ENCODE measurements around the gene PLCD3. TPM values are rescaled to one million over a fixed set of nuclear protein-coding genes. Genes with fewer than 3 reads are reported as not detected.
A peak's percentile ranks its signal among the peaks of the same experiment; 100 is the strongest.

PLCD3 gene
- polyA plus RNA-seq, 4 donors = 7.8 to 23.1 (median 11.2) TPM

GRCh38 chr17:45146890-45147580 is 14.7 kb upstream of the PLCD3 start:
- Histone ChIP-seq H3K9me3 (ENCODE audit: control insufficient read depth in 2 of 2, insufficient read depth in 1 of 2, low read depth in 1 of 2, low read length in 1 of 2) (no peaks in the 10 kb centered on the region), H3K36me3 (ENCODE audit: control insufficient read depth in 3 of 3, insufficient read depth in 2 of 3, low read depth in 1 of 3, low read length in 3 of 3) (peaks cover 0 to 12% (median 0%) of the 10 kb centered on the region in 3 donors), H3K4me1 (ENCODE audit: control insufficient read depth in 3 of 3, insufficient read depth in 2 of 3, low read depth in 1 of 3, low read length in 2 of 3) (peaks cover 3 to 45% (median 10%) of the 10 kb centered on the region in 3 donors), H3K27ac (ENCODE audit: low read depth in 1 of 3, low read length in 2 of 3) (peak overlapping the region; percentile 79 to 99 (median 94)), H3K4me3 (ENCODE audit: low read depth in 1 of 3, low read length in 3 of 3) (peak overlapping the region; percentile 56 to 71 (median 68)), H3K27me3 (ENCODE audit: control insufficient read depth in 3 of 3, insufficient read depth in 3 of 3, low read length in 3 of 3) (no peaks in the 10 kb centered on the region)
- 3 to 8% (median 3%) methylated on average over 29 of the region's 29 CpGs for WGBS, 3 donors
- FAIRE-seq = no peak
- peak; percentile 90 to 97 for DNase-seq

- DNase-seq (no peak), FAIRE-seq (no peak)
- H3K36me3 ChIP-seq (ENCODE audit: control insufficient read depth in 3 of 3, insufficient read depth in 2 of 3, low read depth in 1 of 3, low read length in 3 of 3) = peaks cover 0 to 12% (median 0%) of the 10 kb centered on the region in 3 donors
- H3K27me3 ChIP-seq (ENCODE audit: control insufficient read depth in 3 of 3, insufficient read depth in 3 of 3, low read length in 3 of 3) = no peaks in the 10 kb centered on the region
- H3K4me1 ChIP-seq (ENCODE audit: control insufficient read depth in 3 of 3, insufficient read depth in 2 of 3, low read depth in 1 of 3, low read length in 2 of 3) = peaks cover 3 to 40% (median 7%) of the 10 kb centered on the region in 3 donors
- no peak overlapping the region for H3K4me3 ChIP-seq (ENCODE audit: low read depth in 1 of 3, low read length in 3 of 3)
- 53 to 75% (median 54%) methylated on average over 4 of the region's 4 CpGs for WGBS, 3 donors
- peak overlapping the region; percentile 72 to 99 (median 94) for H3K27ac ChIP-seq (ENCODE audit: low read depth in 1 of 3, low read length in 2 of 3)
- H3K9me3 ChIP-seq (ENCODE audit: control insufficient read depth in 2 of 2, insufficient read depth in 1 of 2, low read depth in 1 of 2, low read length in 1 of 2) = no peaks in the 10 kb centered on the region
Observed at GRCh38 chr17:45146592-45146889, 14.2 kb upstream of the PLCD3 start.

- H3K4me1 ChIP-seq (ENCODE audit: control insufficient read depth in 3 of 3, insufficient read depth in 2 of 3, low read depth in 1 of 3, low read length in 2 of 3) = peaks cover 0 to 37% (median 3%) of the 10 kb centered on the region in 3 donors
- H3K9me3 ChIP-seq (ENCODE audit: control insufficient read depth in 2 of 2, insufficient read depth in 1 of 2, low read depth in 1 of 2, low read length in 1 of 2) = no peaks in the 10 kb centered on the region
- H3K4me3 ChIP-seq (ENCODE audit: low read depth in 1 of 3, low read length in 3 of 3) = no peak overlapping the region
- 84 to 89% (median 88%) methylated on average over 10 of the region's 10 CpGs for WGBS, 3 donors
- H3K27me3 ChIP-seq (ENCODE audit: control insufficient read depth in 3 of 3, insufficient read depth in 3 of 3, low read length in 3 of 3) = no peaks in the 10 kb centered on the region
- H3K36me3 ChIP-seq (ENCODE audit: control insufficient read depth in 3 of 3, insufficient read depth in 2 of 3, low read depth in 1 of 3, low read length in 3 of 3) = peaks cover 0 to 12% (median 0%) of the 10 kb centered on the region in 3 donors
- peak overlapping the region; percentile 72 to 99 (median 94) for H3K27ac ChIP-seq (ENCODE audit: low read depth in 1 of 3, low read length in 2 of 3)
- FAIRE-seq (no peak), DNase-seq (no peak)
Observed at GRCh38 chr17:45146166-45146565, 13.9 kb upstream of the PLCD3 start.

GRCh38 chr17:45145035-45145389 is 12.7 kb upstream of the PLCD3 start:
- H3K36me3 ChIP-seq (ENCODE audit: control insufficient read depth in 3 of 3, insufficient read depth in 2 of 3, low read depth in 1 of 3, low read length in 3 of 3) = peaks cover 0 to 14% (median 0%) of the 10 kb centered on the region in 3 donors
- H3K27ac ChIP-seq (ENCODE audit: low read depth in 1 of 3, low read length in 2 of 3) = peak overlapping the region; percentile 86
- 37 to 66% (median 39%) methylated on average over 8 of the region's 8 CpGs for WGBS, 3 donors
- no peaks in the 10 kb centered on the region for H3K9me3 ChIP-seq (ENCODE audit: control insufficient read depth in 2 of 2, insufficient read depth in 1 of 2, low read depth in 1 of 2, low read length in 1 of 2)
- H3K4me1 ChIP-seq (ENCODE audit: control insufficient read depth in 3 of 3, insufficient read depth in 2 of 3, low read depth in 1 of 3, low read length in 2 of 3) = peaks cover 0 to 32% (median 0%) of the 10 kb centered on the region in 3 donors
- H3K27me3 ChIP-seq (ENCODE audit: control insufficient read depth in 3 of 3, insufficient read depth in 3 of 3, low read length in 3 of 3) = no peaks in the 10 kb centered on the region
- peak in 1 of 2 donors; percentile 22 for DNase-seq
- FAIRE-seq = no peak
- H3K4me3 ChIP-seq (ENCODE audit: low read depth in 1 of 3, low read length in 3 of 3) = peak overlapping the region in 2 of 3 donors; percentile 47 to 51

GRCh38 chr17:45144199-45145034 is 12.1 kb upstream of the PLCD3 start:
- H3K36me3 ChIP-seq (ENCODE audit: control insufficient read depth in 3 of 3, insufficient read depth in 2 of 3, low read depth in 1 of 3, low read length in 3 of 3) = peaks cover 0 to 16% (median 0%) of the 10 kb centered on the region in 3 donors
- peak overlapping the region; percentile 47 to 51 (median 51) for H3K4me3 ChIP-seq (ENCODE audit: low read depth in 1 of 3, low read length in 3 of 3)
- no peak for FAIRE-seq
- 11 to 14% (median 12%) methylated on average over 49 to 71 of the region's 71 CpGs for WGBS, 3 donors
- no peaks in the 10 kb centered on the region for H3K27me3 ChIP-seq (ENCODE audit: control insufficient read depth in 3 of 3, insufficient read depth in 3 of 3, low read length in 3 of 3)
- DNase-seq = peak; percentile 50 to 72
- H3K4me1 ChIP-seq (ENCODE audit: control insufficient read depth in 3 of 3, insufficient read depth in 2 of 3, low read depth in 1 of 3, low read length in 2 of 3) = peaks cover 0 to 32% (median 0%) of the 10 kb centered on the region in 3 donors
- peak overlapping the region; percentile 86 for H3K27ac ChIP-seq (ENCODE audit: low read depth in 1 of 3, low read length in 2 of 3)
- no peaks in the 10 kb centered on the region for H3K9me3 ChIP-seq (ENCODE audit: control insufficient read depth in 2 of 2, insufficient read depth in 1 of 2, low read depth in 1 of 2, low read length in 1 of 2)

GRCh38 chr17:45143767-45144198 is 11.5 kb upstream of the PLCD3 start:
- DNase-seq = peak; percentile 23 to 68

GRCh38 chr17:45143094-45143670 is 10.9 kb upstream of the PLCD3 start:
- DNase-seq (no peak), FAIRE-seq (no peak)
- WGBS, 3 donors = 79 to 87% (median 81%) methylated on average over 13 of the region's 13 CpGs
- H3K4me3 ChIP-seq (ENCODE audit: low read depth in 1 of 3, low read length in 3 of 3) = peak overlapping the region in 1 of 3 donors; percentile 51
- no peaks in the 10 kb centered on the region for H3K9me3 ChIP-seq (ENCODE audit: control insufficient read depth in 2 of 2, insufficient read depth in 1 of 2, low read depth in 1 of 2, low read length in 1 of 2)
- H3K4me1 ChIP-seq (ENCODE audit: control insufficient read depth in 3 of 3, insufficient read depth in 2 of 3, low read depth in 1 of 3, low read length in 2 of 3) = peaks cover 0 to 32% (median 0%) of the 10 kb centered on the region in 3 donors
- no peaks in the 10 kb centered on the region for H3K27me3 ChIP-seq (ENCODE audit: control insufficient read depth in 3 of 3, insufficient read depth in 3 of 3, low read length in 3 of 3)
- peak overlapping the region; percentile 86 for H3K27ac ChIP-seq (ENCODE audit: low read depth in 1 of 3, low read length in 2 of 3)
- peaks cover 2 to 27% (median 3%) of the 10 kb centered on the region in 3 donors for H3K36me3 ChIP-seq (ENCODE audit: control insufficient read depth in 3 of 3, insufficient read depth in 2 of 3, low read depth in 1 of 3, low read length in 3 of 3)

More at GRCh38 chr17:45143767-45144198, 11.5 kb upstream of the PLCD3 start:
- 14 to 43% (median 28%) methylated on average over 21 of the region's 21 CpGs for WGBS, 3 donors
- FAIRE-seq = no peak
- H3K27ac ChIP-seq (ENCODE audit: low read depth in 1 of 3, low read length in 2 of 3) = peak overlapping the region; percentile 86
- H3K36me3 ChIP-seq (ENCODE audit: control insufficient read depth in 3 of 3, insufficient read depth in 2 of 3, low read depth in 1 of 3, low read length in 3 of 3) = peaks cover 0 to 23% (median 2%) of the 10 kb centered on the region in 3 donors
- H3K4me3 ChIP-seq (ENCODE audit: low read depth in 1 of 3, low read length in 3 of 3) = peak overlapping the region; percentile 47 to 51 (median 51)
- peaks cover 0 to 32% (median 0%) of the 10 kb centered on the region in 3 donors for H3K4me1 ChIP-seq (ENCODE audit: control insufficient read depth in 3 of 3, insufficient read depth in 2 of 3, low read depth in 1 of 3, low read length in 2 of 3)
- no peaks in the 10 kb centered on the region for H3K9me3 ChIP-seq (ENCODE audit: control insufficient read depth in 2 of 2, insufficient read depth in 1 of 2, low read depth in 1 of 2, low read length in 1 of 2)
- H3K27me3 ChIP-seq (ENCODE audit: control insufficient read depth in 3 of 3, insufficient read depth in 3 of 3, low read length in 3 of 3) = no peaks in the 10 kb centered on the region

GRCh38 chr17:45139533-45139920 is 7.2 kb upstream of the PLCD3 start:
- Histone ChIP-seq H3K9me3 (ENCODE audit: control insufficient read depth in 2 of 2, insufficient read depth in 1 of 2, low read depth in 1 of 2, low read length in 1 of 2) (no peaks in the 10 kb centered on the region), H3K27me3 (ENCODE audit: control insufficient read depth in 3 of 3, insufficient read depth in 3 of 3, low read length in 3 of 3) (no peaks in the 10 kb centered on the region), H3K36me3 (ENCODE audit: control insufficient read depth in 3 of 3, insufficient read depth in 2 of 3, low read depth in 1 of 3, low read length in 3 of 3) (peaks cover 2 to 44% (median 3%) of the 10 kb centered on the region in 3 donors), H3K4me3 (ENCODE audit: low read depth in 1 of 3, low read length in 3 of 3) (no peak overlapping the region), H3K27ac (ENCODE audit: low read depth in 1 of 3, low read length in 2 of 3) (no peak overlapping the region), H3K4me1 (ENCODE audit: control insufficient read depth in 3 of 3, insufficient read depth in 2 of 3, low read depth in 1 of 3, low read length in 2 of 3) (peaks cover 0 to 27% (median 8%) of the 10 kb centered on the region in 3 donors)
- no peak for FAIRE-seq
- WGBS, 3 donors = 84 to 85% (median 85%) methylated on average over 4 of the region's 4 CpGs
- no peak for DNase-seq
